HG03575 (cell line): ENCODE results near the gene SKIC8.

ENCODE experiments used
- ATAC-seq: cut with Tn5 transposase; IDR thresholded peaks from one replicate; pipeline ENCODE4 v1.9.1; 2021; ENCODE audit not compliant: unreplicated experiment, insufficient number of reproducible peaks, low FRiP score; ENCODE audit errors: extremely low read depth

SKIC8 gene

DNA sequence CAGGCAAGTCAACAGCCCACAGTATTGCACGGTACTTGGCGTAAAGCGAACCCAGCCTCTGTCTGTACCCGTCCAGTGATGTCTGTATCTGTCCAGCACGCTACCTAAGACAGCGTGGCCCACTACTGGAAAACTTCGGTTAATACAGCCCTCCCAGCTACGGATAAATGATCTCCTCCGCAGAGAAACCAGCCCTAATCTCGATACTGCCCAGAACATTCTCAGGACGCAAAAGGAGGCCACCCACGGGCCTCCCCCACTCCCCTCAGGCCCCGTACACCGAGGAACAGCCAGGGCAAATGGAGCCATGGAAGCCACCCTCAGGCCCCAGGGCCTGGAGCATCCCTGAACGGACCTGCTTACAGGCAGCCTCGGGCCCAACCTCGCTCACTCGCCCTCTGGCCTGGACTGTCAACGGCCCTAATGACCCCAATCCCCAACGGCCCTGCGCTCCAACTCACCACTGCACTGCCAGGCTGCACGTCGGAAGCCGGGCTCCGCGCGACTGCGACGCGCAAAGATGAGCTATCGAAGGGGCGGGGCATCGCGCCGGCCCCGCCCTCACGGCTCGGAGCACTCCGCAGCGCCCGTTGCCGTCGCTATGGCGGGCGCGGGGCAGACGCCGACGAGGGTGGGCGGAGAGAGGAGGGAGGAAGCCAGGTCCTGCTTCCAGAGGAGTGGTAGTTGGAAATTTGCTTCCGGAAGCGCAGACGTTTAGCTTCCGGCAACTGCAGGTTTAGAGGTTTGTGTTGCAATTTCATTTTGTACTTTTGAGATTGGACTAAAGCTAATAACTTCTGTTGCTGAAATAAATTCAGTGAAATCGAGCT lies at the start of gene SKIC8:
Gene SKIC8 (minus strand): TSS at position 509 of the 830 bp plus-strand sequence. CDS start 3,923 bp downstream, outside the sequence.
- ATAC-seq: peak; percentile 41

DNA sequence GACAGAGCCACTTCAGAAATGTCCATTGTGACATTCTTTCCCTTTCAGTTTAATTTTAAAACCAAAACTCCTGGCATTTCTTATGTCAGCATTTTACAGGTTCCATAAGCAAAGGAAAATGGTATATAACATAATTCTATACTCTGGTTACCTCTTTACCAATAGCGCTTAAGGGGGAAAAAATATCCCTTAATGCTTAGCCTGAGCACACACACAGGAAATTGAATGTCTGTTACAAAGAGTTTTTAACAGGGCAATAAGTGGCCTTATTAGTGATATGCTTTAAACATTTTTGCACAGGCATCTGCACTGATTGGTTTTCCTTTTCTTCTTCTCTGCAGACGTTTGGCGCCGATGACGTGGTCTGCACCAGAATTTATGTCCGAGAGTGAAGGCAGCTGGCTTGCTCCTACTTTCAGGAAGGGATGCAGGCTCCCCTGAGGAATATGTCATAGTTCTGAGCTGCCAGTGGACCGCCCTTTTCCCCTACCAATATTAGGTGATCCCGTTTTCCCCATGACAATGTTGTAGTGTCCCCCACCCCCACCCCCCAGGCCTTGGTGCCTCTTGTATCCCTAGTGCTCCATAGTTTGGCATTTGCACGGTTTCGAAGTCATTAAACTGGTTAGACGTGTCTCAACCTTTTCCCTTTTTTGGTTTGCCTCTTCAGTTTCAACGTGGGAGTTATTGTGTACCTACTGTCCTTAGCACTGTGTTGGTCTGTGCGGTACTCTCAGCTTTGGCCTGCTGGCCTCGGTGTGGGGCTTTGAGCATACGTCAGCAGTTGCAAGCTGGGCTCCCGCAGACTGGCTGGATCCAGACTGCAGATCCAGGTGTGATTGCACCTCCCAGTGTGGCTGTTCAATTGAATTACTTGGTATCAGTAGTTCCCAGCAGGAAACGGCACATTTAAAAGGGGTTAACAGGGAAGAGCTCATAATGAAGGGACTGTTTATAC lies 48.5 kb upstream of the SKIC8 start:
- ATAC-seq: no peak

- no peak for ATAC-seq
These were observed 46.2 kb upstream of the SKIC8 start for GRCh38 chr15:78345396-78346125.

DNA sequence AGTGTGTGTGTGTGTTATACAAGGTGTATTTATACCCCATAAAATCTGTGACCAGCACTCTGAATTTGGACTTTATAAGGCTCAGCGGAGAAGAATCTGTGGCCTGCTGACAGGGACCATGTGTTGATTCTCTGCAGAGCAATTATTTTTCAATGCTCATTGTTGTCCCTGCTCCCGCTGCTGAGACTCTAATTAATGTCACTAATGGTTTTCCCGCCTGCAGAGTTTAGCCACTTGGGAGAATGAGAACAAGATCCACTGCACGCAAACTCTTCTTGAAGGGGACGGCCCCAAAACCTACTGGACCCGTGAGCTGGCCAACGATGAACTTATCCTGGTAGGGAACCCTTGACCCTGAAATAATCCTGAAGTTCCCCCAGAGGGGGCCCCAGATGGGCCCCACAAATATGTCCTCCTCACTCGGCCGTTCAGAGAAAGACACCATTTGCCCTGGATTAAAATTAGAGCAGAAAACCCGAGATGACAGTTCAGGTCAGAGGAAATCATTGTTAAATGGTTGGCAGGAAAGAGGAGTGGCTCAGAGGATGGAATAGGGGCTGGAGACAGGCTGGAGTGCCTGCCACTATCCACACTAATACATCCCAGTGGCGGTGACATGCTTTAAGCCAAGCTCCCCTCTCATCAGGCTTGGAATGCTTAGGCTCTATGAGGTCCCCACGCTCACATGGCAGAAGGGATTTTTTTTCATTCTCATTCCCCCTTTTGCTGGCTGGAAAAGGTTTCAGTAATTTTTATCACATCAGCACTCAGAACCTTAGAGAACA lies 44.1 kb upstream of the SKIC8 start:
- no peak for ATAC-seq

- ATAC-seq: no peak
These were observed 42.6 kb upstream of the SKIC8 start for GRCh38 chr15:78342021-78342420.

DNA sequence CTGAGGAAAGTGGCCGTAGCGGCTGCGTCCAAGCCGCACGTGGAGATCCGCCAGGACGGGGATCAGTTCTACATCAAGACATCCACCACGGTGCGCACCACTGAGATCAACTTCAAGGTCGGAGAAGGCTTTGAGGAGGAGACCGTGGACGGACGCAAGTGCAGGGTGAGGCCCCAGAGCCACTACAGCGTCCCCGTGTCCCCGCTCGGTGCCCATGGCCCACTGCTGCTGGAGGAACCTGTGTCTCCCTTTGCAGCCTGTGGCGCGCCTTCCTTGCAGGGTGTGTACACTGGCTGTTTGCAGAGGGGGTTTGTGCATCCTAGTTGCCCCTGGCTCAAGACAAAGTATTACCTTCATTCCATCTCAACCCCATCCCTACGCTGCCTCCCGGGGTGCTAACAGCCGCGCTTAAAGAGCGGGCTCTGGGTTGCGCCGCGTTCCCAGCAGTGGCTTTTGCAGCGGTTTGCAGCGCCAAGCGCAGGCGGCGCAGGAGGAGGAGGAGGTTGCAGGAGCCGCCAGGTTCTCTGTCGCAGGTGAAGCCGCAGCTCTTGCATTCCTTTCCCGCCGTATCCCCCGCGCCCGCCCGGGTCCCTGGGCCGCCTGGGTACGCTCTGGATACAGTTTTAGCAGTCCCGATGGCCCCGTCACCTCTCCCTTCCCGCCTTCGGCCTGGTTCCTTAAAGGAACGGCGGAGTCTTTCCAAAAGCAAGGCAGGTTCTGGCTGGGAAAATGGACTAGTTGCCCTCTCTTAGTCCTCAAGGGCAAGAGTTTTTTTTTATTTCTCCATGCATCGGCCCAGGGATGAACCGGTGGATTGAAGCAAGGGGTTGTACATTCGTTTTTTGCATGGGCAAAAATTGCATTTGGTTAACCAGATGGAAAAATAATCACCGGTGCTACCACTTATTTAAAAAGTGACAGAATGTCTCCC lies 41.9 kb upstream of the SKIC8 start:
- no peak for ATAC-seq

DNA sequence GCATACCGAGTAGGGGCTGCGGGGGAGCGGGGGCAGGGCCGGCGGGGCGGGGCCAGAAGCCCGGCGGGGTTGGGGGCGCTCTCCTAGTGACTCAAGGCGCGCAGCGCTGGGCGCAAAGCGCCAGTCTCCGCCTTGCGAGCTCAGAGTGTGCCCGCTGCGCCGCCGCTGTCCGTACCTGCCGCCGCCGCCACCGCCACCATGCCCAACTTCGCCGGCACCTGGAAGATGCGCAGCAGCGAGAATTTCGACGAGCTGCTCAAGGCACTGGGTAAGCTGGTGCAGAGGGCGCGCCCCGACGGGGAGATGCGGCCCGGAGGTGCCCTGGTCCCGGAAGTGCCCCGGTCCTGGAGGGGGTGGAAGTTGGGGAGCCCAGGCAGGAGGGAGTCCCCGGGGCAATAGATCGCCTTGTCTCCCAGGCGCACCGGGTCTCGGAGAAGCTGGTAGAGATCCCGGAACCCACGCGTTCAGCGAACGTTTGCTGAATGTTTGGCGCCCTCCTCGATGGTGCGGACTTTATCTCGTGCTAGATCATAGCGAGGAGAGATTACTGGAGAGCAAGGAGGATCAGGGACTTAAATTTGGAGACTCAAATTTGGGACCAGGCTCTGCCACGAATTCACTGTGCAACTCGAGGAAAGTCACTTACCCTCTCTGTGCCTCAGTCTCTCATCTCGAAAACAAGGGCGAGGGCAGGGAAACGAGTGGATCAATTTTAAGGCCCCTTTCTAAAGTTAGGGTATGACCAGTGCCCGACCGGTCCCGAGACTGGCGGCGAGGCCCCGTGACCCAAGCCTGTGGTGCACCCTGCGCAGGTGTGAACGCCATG lies 41.0 kb upstream of the SKIC8 start, which contains the start of gene CRABP1:
Gene CRABP1 (plus strand): TSS at position 123 of the 826 bp plus-strand sequence. CDS start 76 bp downstream, at position 199.
- no peak for ATAC-seq

GRCh38 chr15:78339559-78339958 lies 40.1 kb upstream of the SKIC8 start:
- no peak for ATAC-seq

DNA sequence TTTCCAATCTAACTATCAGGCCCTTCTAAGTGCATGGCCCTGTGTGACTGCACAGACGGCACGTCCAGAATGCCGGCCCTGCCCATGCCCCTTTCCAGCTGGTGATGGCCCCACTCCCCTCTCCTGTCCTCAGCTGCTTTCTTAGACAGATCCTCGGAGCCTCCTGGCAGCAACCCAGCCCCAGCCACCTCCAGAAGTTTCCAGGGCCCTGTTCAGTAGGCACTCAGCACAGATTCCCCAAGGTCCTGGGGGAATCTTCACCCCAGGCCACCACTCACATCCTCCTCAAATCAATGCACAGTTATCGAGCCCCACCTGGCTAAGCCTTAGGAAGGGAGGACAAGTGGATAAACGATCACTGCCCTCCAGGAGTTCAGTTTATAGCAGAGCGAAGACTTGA lies 39.4 kb upstream of the SKIC8 start:
- ATAC-seq: no peak

- no peak for ATAC-seq
These were observed 36.6 kb upstream of the SKIC8 start for GRCh38 chr15:78335985-78336384.

DNA sequence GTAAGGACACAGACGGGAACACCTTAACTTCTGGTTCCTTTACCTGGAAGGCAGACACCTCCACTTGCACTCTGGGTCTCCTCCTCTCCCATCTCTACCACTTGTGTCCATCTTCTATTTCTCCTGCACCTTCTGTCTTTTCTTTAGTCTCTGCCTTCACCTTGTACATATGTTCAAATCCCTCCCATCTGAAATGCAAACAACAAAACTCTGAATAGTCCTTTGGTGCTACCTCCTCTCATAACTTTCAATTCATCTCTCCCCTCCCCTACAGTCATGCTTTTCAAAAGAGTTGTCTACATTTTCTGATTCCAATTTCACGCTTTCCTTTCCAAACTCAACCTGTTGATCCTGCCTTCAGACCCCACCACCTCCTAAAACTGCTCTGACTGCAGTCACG lies 35.4 kb upstream of the SKIC8 start:
- no peak for ATAC-seq

DNA sequence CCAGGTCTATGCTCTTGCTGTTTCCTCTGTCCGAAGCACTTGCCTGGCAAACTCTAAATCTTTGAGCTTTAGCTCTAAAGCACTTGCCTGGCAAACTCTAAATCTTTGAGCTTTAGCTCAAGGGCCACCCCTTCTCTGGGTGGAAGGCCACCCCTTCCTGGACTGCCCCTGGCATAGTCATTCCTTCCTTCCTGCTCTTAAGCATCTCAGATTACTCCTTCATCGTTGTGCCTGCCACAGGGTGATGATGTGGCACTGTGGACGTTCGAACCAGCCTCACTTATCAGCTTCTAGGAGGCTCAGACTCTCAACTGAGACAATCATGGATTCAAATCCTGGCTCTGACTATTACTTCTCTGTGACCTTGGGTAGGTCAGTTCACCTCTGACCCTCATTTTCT lies 30.2 kb upstream of the SKIC8 start:
- ATAC-seq: no peak

DNA sequence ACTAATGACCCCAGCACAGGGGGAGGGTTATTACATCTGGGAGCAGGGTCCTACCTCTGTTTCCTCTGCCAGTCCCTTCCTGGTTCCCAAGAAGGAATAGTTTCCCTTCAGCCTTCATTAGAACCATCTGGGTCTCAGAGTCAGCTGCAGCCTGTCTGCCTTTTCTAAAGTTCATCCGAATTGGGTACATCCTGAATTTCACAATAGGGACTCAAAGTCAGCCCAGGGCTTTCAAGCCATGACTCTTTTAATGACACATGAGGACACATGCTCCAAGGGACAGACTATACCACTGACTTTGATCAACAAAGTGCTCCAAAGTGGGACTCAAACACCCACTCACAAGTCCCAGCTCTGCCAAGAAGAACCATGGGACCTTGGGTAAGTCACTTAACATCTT lies 28.1 kb upstream of the SKIC8 start:
- ATAC-seq: no peak

DNA sequence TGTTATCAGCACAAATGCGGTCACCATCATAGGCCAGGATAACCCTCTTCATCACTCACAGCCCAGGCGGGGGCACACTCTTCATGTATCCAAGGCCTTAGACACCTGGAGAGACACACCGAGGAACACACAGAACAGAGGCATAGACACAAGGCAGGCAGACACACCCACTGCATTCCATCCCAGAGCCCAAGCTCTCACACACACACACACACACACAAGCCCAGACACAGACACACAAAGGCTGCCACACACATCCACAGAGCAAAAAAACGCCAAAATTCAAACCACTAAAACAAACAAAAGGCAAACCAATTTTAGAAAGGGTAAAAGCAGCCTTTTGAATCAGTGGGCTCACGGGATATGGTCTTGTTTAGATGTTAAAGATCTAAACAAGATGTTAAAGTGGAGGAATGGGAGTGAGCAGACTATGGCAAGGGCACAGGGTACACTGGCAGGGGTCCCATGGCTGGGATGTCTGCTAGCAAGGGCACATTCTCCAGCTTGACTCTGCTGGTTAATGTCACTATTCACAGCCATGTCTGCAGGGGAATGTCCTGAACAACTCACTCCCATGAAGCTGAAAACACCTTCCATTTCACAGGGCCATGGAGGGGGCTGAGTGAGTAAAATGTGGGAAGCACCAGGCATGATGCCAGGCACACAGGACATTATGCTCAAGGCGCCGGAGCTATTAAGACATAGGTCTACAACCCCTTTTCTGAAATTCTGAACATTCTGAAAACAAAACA lies 25.9 kb upstream of the SKIC8 start:
- no peak for ATAC-seq

- ATAC-seq: no peak
These were observed 24.7 kb upstream of the SKIC8 start for GRCh38 chr15:78324144-78324543.

- no peak for ATAC-seq
These were observed 24.3 kb upstream of the SKIC8 start for GRCh38 chr15:78323693-78324092.
